Spleen (tissue), 11 donors: ENCODE data around the gene ZNF385D. TPM values are rescaled to one million over a fixed set of nuclear protein-coding genes. Genes with fewer than 3 reads are reported as not detected.
"Not testable (repeated sequence)": the region's sequence is repeated elsewhere in the genome, so short reads cannot be mapped to it uniquely, and the experiment has no call there.

Source experiments
- DNase-seq: peaks from one replicate; pipeline ENCODE4 v3.0.0-alpha.2; 2020
- H3K27ac ChIP-seq, 8 donors: fragments of 200-600 bp; sonication (generic) in 7 of 8; 1 replicate in 4 of 8; 2 replicates in 4 of 8; pipeline versions ENCODE4 v1.5.0 to v1.8.0; 2016 to 2021; ENCODE audit warnings: inconsistent platforms in 4 of 8, mild to moderate bottlenecking in 4 of 8, moderate library complexity in 1 of 8
- H3K27me3 ChIP-seq, 7 donors: fragments of 200-600 bp; sonication (generic) in 6 of 7; replicated peaks in 1 of 7; 1 replicate in 4 of 7; 2 replicates in 3 of 7; pipeline versions ENCODE4 v1.5.0 to v1.8.0; 2016 to 2021; ENCODE audit warnings: inconsistent platforms in 3 of 7, mild to moderate bottlenecking in 1 of 7
- H3K36me3 ChIP-seq, 6 donors: fragments of 200-600 bp; sonication (generic) in 5 of 6; 1 replicate in 4 of 6; 2 replicates in 2 of 6; pipeline versions ENCODE4 v1.5.0 to v1.8.0; 2016 to 2021; ENCODE audit warnings: inconsistent platforms in 2 of 6
- H3K4me1 ChIP-seq, 6 donors: fragments of 200-600 bp; sonication (generic) in 5 of 6; 1 replicate in 3 of 6; 2 replicates in 3 of 6; pipeline versions ENCODE4 v1.5.0 to v1.8.0; 2016 to 2021; ENCODE audit warnings: inconsistent platforms in 3 of 6
- H3K4me3 ChIP-seq, 8 donors: fragments of 200-600 bp; sonication (generic) in 7 of 8; 1 replicate in 4 of 8; 2 replicates in 4 of 8; pipeline versions ENCODE4 v1.5.0 to v1.8.0; 2016 to 2021; ENCODE audit warnings: inconsistent platforms in 4 of 8, mild to moderate bottlenecking in 4 of 8, moderate library complexity in 2 of 8
- H3K9me3 ChIP-seq, 8 donors: fragments of 200-600 bp; sonication (generic) in 7 of 8; 1 replicate in 4 of 8; 2 replicates in 4 of 8; pipeline versions ENCODE4 v1.5.0 to v1.8.0; 2016 to 2021; ENCODE audit warnings: inconsistent platforms in 4 of 8
- CTCF ChIP-seq, 11 experiments: fragments of 200-600 bp in 7 of 11; fragments of 450-650 bp in 4 of 11; sonication (generic) in 4 of 11; IDR thresholded peaks in 8 of 11; conservative IDR thresholded peaks in 3 of 11; 1 replicate in 7 of 11; 2 replicates in 4 of 11; pipeline versions ENCODE4 v1.4.0 to v1.8.0; 2016 to 2021; ENCODE audit warnings: antibody characterized with exemption in 11 of 11, inconsistent platforms in 4 of 11, mild to moderate bottlenecking in 1 of 11
- POLR2A ChIP-seq, 3 donors: fragments of 450-650 bp; IDR thresholded peaks; one replicate each; pipeline ENCODE4 v1.5.1; 2017; ENCODE audit warnings: antibody characterized with exemption in 3 of 3, mild to moderate bottlenecking in 1 of 3
- POLR2AphosphoS5 ChIP-seq, 3 donors: sonication (generic); formaldehyde crosslinking; IDR thresholded peaks; one replicate each; pipeline ENCODE4 v1.5.1; 2017; ENCODE audit warnings: antibody characterized with exemption in 3 of 3
- WGBS, 5 donors: extraction: QIAGEN DNeasy Blood & Tissue Kit in 3 of 5; methylation state at CpG; one replicate each; pipeline versions ENCODE4 v1.1.5 to v1.1.7; 2013 to 2018; 5-methylcytosine and 5-hydroxymethylcytosine counted together
- intact Hi-C: fragments of 100-400 bp; cut with DNase I; formaldehyde crosslinking; loops from one replicate; pipeline ENCODE4 v1.15.0; 2023; ENCODE audit warnings: low total_unique reads
- polyA plus RNA-seq, 3 donors: library from polyadenylated mRNA; stranded (reverse); fragments of 200-250 nt; gene quantifications; one replicate each; pipeline ENCODE4 v1.2.1, GENCODE V29; 2013
- total RNA-seq, 7 donors: library from RNA; depleted of rRNA in 3 of 7; stranded (reverse); fragments of >200 nt in 3 of 7; fragmentation: NEBNext Ultra II Directional in 4 of 7; extraction: Animal tissue kit (Norgen Biotek cat#: 25700) in 4 of 7; gene quantifications; one replicate each; pipeline versions ENCODE4 v1.1.0 to v1.2.1, GENCODE V29; 2016 to 2021
- donor health status: healthy with polysubstance abuse.
- donor health status: DM: no; HTN: no; CAD: no; lungs with moderate emphysema.
- donor health status: DM: no; HTN: no; CAD: no.
- donor health status: Bipolar disorder and iron deficiency.
- donor health status: healthy.
- donor health status: DM: no; HTN: no; CAD: no.
- donor health status: DM: yes; HTN: yes; CAD: no.

Gene ZNF385D
- total and polyA plus RNA-seq, 10 donors, result 0.05 to 3.2 (median 0.70) TPM

GRCh38 chr3:21508246-21508645 lies 242.8 kb downstream of the ZNF385D start:
- no peaks in the 10 kb centered on the region for H3K4me1 ChIP-seq
- H3K36me3 ChIP-seq, result no peaks in the 10 kb centered on the region
- no peaks in the 10 kb centered on the region for H3K27me3 ChIP-seq
- DNase-seq, result no peak
- intact Hi-C loops, result no loop called here
- H3K27ac ChIP-seq, result no peak overlapping the region
- H3K4me3 ChIP-seq, result no peak overlapping the region
- no peaks in the 10 kb centered on the region for H3K9me3 ChIP-seq
- TF ChIP-seq POLR2A (IDR thresholded peaks at IDR 0.05) (no peak), CTCF (IDR thresholded peaks at IDR 0.05 in 8 of 11, conservative IDR thresholded peaks at IDR 0.05 in 3 of 11) (no peak), POLR2AphosphoS5 (IDR thresholded peaks at IDR 0.05) (no peak)

GRCh38 chr3:21505711-21506460 lies 245.1 kb downstream of the ZNF385D start:
- DNase-seq, result no peak
- TF ChIP-seq CTCF (IDR thresholded peaks at IDR 0.05 in 8 of 11, conservative IDR thresholded peaks at IDR 0.05 in 3 of 11), result no peak
- intact Hi-C loops, result no loop called here

GRCh38 chr3:21502656-21503055 lies 248.4 kb downstream of the ZNF385D start:
- H3K4me1 ChIP-seq, result no peaks in the 10 kb centered on the region
- no peak for DNase-seq
- intact Hi-C loops, result no loop called here
- no peak overlapping the region for H3K4me3 ChIP-seq
- 52 to 76% (median 67%) methylated on average over 1 of the region's 1 CpG for WGBS, 5 donors
- H3K9me3 ChIP-seq, result no peaks in the 10 kb centered on the region
- no peaks in the 10 kb centered on the region for H3K27me3 ChIP-seq
- no peak overlapping the region for H3K27ac ChIP-seq
- no peak for TF ChIP-seq POLR2A (IDR thresholded peaks at IDR 0.05)
- TF ChIP-seq CTCF (IDR thresholded peaks at IDR 0.05 in 8 of 11, conservative IDR thresholded peaks at IDR 0.05 in 3 of 11), result no peak
- no peak for TF ChIP-seq POLR2AphosphoS5 (IDR thresholded peaks at IDR 0.05)
- H3K36me3 ChIP-seq, result no peaks in the 10 kb centered on the region

More at GRCh38 chr3:21505711-21506460, 245.1 kb downstream of the ZNF385D start:
- H3K27me3 ChIP-seq, result no peaks in the 10 kb centered on the region
- H3K36me3 ChIP-seq, result no peaks in the 10 kb centered on the region
- H3K27ac ChIP-seq, result no peak overlapping the region
- H3K9me3 ChIP-seq, result no peaks in the 10 kb centered on the region
- H3K4me1 ChIP-seq, result no peaks in the 10 kb centered on the region
- H3K4me3 ChIP-seq, result no peak overlapping the region
- WGBS, 5 donors, result 54 to 74% (median 69%) methylated on average over 4 of the region's 4 CpGs

GRCh38 chr3:21500834-21501233 lies 250.2 kb downstream of the ZNF385D start:
- no peak overlapping the region for H3K4me3 ChIP-seq
- intact Hi-C loops, result no loop called here
- TF ChIP-seq POLR2A (IDR thresholded peaks at IDR 0.05), result no peak
- TF ChIP-seq POLR2AphosphoS5 (IDR thresholded peaks at IDR 0.05), result no peak
- TF ChIP-seq CTCF (IDR thresholded peaks at IDR 0.05 in 8 of 11, conservative IDR thresholded peaks at IDR 0.05 in 3 of 11), result no peak
- no peaks in the 10 kb centered on the region for H3K36me3 ChIP-seq
- WGBS, 5 donors, result 73 to 89% (median 78%) methylated on average over 10 of the region's 10 CpGs
- no peak overlapping the region for H3K27ac ChIP-seq
- no peaks in the 10 kb centered on the region for H3K9me3 ChIP-seq
- peak; percentile 57 for DNase-seq
- H3K4me1 ChIP-seq, result no peaks in the 10 kb centered on the region
- no peaks in the 10 kb centered on the region for H3K27me3 ChIP-seq

GRCh38 chr3:21490671-21491070 lies 260.3 kb downstream of the ZNF385D start:
- intact Hi-C loops, H3K36me3 ChIP-seq, H3K27ac ChIP-seq, H3K4me3 ChIP-seq, H3K4me1 ChIP-seq, DNase-seq, H3K9me3 ChIP-seq, H3K27me3 ChIP-seq: not testable (repeated sequence)
- WGBS, 5 donors, result 80% methylated on average over 1 of the region's 3 CpGs; no CpG with 5 or more reads in 4 of the 5 donors
